Esophagus squamous epithelium (tissue), 5 donors: ENCODE results near the gene TNS1. TPM values are rescaled to one million over a fixed set of nuclear protein-coding genes. Genes with fewer than 3 reads are reported as not detected.

Source experiments
- DNase-seq: peaks from one replicate; lab custom pipeline; 2025; lab: John Stamatoyannopoulos, UW
- H3K27ac ChIP-seq, 4 donors: fragments of 200-600 bp; sonication (generic); one replicate each; pipeline ENCODE4 v1.5.1; 2016 to 2019; ENCODE audit warnings: mild to moderate bottlenecking in 1 of 4
- H3K27me3 ChIP-seq, 4 donors: fragments of 200-600 bp; sonication (generic); 1 replicate in 3 of 4; 2 replicates in 1 of 4; pipeline versions ENCODE4 v1.5.1 to v1.6.0; 2017 to 2021; ENCODE audit warnings: antibody characterized with exemption in 1 of 4
- H3K36me3 ChIP-seq, 3 donors: fragments of 200-600 bp; sonication (generic); one replicate each; pipeline ENCODE4 v1.5.1; 2016 to 2019
- H3K4me1 ChIP-seq, 3 donors: fragments of 200-600 bp; sonication (generic); one replicate each; pipeline ENCODE4 v1.5.1; 2017 to 2019
- H3K4me3 ChIP-seq, 4 donors: fragments of 200-600 bp; sonication (generic); 1 replicate in 3 of 4; 2 replicates in 1 of 4; pipeline ENCODE4 v1.5.1; 2016 to 2019; ENCODE audit warnings: mild to moderate bottlenecking in 2 of 4, moderate library complexity in 1 of 4
- H3K9me3 ChIP-seq, 3 donors: fragments of 200-600 bp; sonication (generic); one replicate each; pipeline ENCODE4 v1.5.1; 2016 to 2019
- POLR2A ChIP-seq, 4 donors: fragments of 450-650 bp; IDR thresholded peaks; one replicate each; pipeline ENCODE4 v1.6.1; 2017; ENCODE audit warnings: antibody characterized with exemption in 4 of 4, mild to moderate bottlenecking in 4 of 4, moderate library complexity in 3 of 4
- WGBS, 2 donors: methylation state at CpG; one replicate each; pipeline ENCODE4 v1.1.5; 2018; 5-methylcytosine and 5-hydroxymethylcytosine counted together
- intact Hi-C: fragments of 100-400 bp; cut with DNase I; formaldehyde crosslinking; loops from one replicate; pipeline ENCODE4 v1.15.0; 2022
- total RNA-seq, 4 donors: library from RNA; depleted of rRNA; stranded (reverse); fragments of >200 nt; gene quantifications; one replicate each; pipeline ENCODE4 v1.1.0, GENCODE V29; 2016
- TF ChIP-seq, protein P1 (sequence below), 6 experiments: fragments of 450-650 bp in 4 of 6; fragments of 200-600 bp in 2 of 6; sonication (generic) in 2 of 6; IDR thresholded peaks; one replicate each; pipeline ENCODE4 v1.5.1; 2016 to 2019; ENCODE audit warnings: antibody characterized with exemption in 6 of 6, mild to moderate bottlenecking in 4 of 6, moderate library complexity in 4 of 6
- donor health status: DM: yes; HTN: yes; CAD: no.

TNS1 gene
- total RNA-seq, 4 donors from 2014 or later, result 34.7 to 201 (median 59.2) TPM

DNA sequence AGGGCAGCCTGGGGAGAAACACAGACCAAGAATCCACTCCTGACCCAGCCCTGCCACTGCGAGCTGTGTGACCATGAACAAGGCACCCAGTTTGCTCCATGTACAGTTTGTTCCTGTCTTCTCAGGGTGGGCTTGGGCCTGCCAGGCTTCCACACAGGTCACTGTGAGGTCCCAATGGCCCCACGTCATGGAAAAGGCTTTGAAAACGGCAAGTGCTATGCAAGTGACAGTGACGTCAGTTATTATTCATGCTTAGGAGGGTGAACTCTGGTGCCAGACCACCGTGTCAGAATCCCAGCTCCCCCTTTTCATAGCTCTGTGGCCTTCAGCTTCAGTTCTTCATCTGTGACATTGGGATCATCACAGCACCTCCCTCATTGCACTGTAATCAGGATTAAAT is 87.1 kb downstream of the TNS1 start:
- H3K27ac ChIP-seq, result peak overlapping the region; percentile 72 to 95 (median 92)
- DNase-seq, result no peak
- intact Hi-C loops, result no loop called here
- TF ChIP-seq POLR2A (IDR thresholded peaks at IDR 0.05), result no peak
- TF ChIP-seq, protein P1, sequence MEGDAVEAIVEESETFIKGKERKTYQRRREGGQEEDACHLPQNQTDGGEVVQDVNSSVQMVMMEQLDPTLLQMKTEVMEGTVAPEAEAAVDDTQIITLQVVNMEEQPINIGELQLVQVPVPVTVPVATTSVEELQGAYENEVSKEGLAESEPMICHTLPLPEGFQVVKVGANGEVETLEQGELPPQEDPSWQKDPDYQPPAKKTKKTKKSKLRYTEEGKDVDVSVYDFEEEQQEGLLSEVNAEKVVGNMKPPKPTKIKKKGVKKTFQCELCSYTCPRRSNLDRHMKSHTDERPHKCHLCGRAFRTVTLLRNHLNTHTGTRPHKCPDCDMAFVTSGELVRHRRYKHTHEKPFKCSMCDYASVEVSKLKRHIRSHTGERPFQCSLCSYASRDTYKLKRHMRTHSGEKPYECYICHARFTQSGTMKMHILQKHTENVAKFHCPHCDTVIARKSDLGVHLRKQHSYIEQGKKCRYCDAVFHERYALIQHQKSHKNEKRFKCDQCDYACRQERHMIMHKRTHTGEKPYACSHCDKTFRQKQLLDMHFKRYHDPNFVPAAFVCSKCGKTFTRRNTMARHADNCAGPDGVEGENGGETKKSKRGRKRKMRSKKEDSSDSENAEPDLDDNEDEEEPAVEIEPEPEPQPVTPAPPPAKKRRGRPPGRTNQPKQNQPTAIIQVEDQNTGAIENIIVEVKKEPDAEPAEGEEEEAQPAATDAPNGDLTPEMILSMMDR (IDR thresholded peaks at IDR 0.05), result no peak
- WGBS, 2 donors, result 52 to 68% methylated on average over 3 to 5 of the region's 5 CpGs
- H3K27me3 ChIP-seq, result no peaks in the 10 kb centered on the region
- peaks cover 36 to 100% (median 96%) of the 10 kb centered on the region in 3 donors for H3K4me1 ChIP-seq
- peaks cover 0 to 19% (median 6%) of the 10 kb centered on the region in 3 donors for H3K36me3 ChIP-seq
- no peak overlapping the region for H3K4me3 ChIP-seq
- no peaks in the 10 kb centered on the region for H3K9me3 ChIP-seq

DNA sequence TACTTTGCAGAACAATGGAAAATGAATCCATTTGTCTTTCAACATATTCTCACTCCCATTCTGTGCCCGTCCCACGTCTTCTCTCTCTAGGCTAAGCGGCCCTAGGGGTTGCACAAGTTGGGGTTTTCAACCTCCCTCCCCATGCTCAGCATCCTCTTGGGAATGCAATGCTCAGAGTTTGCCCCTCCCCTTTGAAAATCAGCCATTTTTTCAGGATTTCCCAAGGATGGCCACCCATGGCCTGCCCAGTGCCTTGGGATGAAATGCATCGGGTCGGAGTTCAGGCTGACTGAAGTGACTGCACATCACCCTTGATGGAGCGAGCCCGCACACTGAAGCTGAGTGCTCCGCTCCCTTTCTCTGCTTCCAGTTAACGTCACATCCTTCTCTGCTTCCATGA is 87.9 kb downstream of the TNS1 start:
- Histone ChIP-seq H3K27ac (peak overlapping the region; percentile 72 to 95 (median 92)), H3K4me1 (peaks cover 41 to 100% (median 97%) of the 10 kb centered on the region in 3 donors), H3K36me3 (peaks cover 0 to 19% (median 6%) of the 10 kb centered on the region in 3 donors), H3K9me3 (no peaks in the 10 kb centered on the region), H3K27me3 (no peaks in the 10 kb centered on the region), H3K4me3 (no peak overlapping the region)
- WGBS, 2 donors, result 81 to 90% methylated on average over 8 of the region's 9 CpGs
- DNase-seq, result no peak
- intact Hi-C loops, result no loop called here
- TF ChIP-seq, protein P1 (IDR thresholded peaks at IDR 0.05), result no peak
- TF ChIP-seq POLR2A (IDR thresholded peaks at IDR 0.05), result no peak

DNA sequence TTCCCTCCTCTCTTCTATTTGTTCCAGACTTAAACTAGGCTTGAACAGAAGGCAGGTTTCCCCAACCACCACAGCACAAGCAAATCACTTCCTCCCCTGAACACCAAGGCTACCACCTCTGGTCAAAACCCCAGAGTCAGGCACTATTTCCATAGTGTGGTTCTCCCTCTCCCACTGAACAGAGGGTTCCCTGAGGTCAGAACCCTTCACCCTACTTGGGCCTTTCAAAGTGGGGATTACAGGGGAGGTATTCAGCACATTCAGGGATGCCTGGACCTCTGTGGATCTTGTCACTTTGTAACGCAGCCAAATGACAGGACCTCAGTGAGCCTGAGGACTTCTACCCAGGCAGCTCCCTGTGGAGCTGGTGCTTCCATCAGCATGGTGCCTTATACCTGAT is 88.7 kb downstream of the TNS1 start:
- Histone ChIP-seq H3K4me3 (no peak overlapping the region), H3K36me3 (peaks cover 0 to 14% (median 6%) of the 10 kb centered on the region in 3 donors), H3K4me1 (peaks cover 42 to 100% (median 97%) of the 10 kb centered on the region in 3 donors), H3K9me3 (no peaks in the 10 kb centered on the region), H3K27me3 (no peaks in the 10 kb centered on the region), H3K27ac (peak overlapping the region; percentile 72 to 95 (median 92))
- intact Hi-C loops, result no loop called here
- no peak for TF ChIP-seq POLR2A (IDR thresholded peaks at IDR 0.05)
- TF ChIP-seq, protein P1 (IDR thresholded peaks at IDR 0.05), result no peak
- no peak for DNase-seq
- WGBS, 2 donors, result 83% methylated on average over 1 of the region's 1 CpG; no CpG with 5 or more reads in 1 of the 2 donors

DNA sequence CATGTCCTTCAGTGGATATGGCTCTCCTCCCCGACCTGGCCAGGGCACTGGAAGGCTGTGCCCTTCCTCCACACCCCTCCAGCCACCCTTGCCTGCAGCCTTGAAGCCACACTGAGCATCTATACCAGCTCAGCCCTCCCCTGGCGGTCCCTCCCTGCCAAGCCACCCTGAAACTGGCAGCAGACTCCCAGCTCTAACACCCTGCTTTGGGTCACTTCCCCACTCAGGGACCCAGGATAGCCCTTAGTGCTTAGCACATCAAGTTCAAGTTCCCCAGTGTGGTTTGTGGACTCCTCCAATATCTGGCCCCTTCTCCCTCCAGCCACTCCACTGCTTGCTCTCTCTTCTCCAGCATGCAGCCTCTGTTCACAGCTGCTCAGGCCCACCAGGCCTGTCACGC is 89.4 kb downstream of the TNS1 start:
- Histone ChIP-seq H3K9me3 (no peaks in the 10 kb centered on the region), H3K4me3 (peak overlapping the region in 1 of 4 donors; percentile 29), H3K27ac (peak overlapping the region; percentile 72 to 95 (median 92)), H3K36me3 (peaks cover 0 to 10% (median 6%) of the 10 kb centered on the region in 3 donors), H3K4me1 (peaks cover 35 to 100% (median 97%) of the 10 kb centered on the region in 3 donors), H3K27me3 (no peaks in the 10 kb centered on the region)
- TF ChIP-seq, protein P1 (IDR thresholded peaks at IDR 0.05), result no peak
- no peak for TF ChIP-seq POLR2A (IDR thresholded peaks at IDR 0.05)
- no peak for DNase-seq
- 67 to 73% methylated on average over 3 of the region's 3 CpGs for WGBS, 2 donors
- intact Hi-C loops, result no loop called here

DNA sequence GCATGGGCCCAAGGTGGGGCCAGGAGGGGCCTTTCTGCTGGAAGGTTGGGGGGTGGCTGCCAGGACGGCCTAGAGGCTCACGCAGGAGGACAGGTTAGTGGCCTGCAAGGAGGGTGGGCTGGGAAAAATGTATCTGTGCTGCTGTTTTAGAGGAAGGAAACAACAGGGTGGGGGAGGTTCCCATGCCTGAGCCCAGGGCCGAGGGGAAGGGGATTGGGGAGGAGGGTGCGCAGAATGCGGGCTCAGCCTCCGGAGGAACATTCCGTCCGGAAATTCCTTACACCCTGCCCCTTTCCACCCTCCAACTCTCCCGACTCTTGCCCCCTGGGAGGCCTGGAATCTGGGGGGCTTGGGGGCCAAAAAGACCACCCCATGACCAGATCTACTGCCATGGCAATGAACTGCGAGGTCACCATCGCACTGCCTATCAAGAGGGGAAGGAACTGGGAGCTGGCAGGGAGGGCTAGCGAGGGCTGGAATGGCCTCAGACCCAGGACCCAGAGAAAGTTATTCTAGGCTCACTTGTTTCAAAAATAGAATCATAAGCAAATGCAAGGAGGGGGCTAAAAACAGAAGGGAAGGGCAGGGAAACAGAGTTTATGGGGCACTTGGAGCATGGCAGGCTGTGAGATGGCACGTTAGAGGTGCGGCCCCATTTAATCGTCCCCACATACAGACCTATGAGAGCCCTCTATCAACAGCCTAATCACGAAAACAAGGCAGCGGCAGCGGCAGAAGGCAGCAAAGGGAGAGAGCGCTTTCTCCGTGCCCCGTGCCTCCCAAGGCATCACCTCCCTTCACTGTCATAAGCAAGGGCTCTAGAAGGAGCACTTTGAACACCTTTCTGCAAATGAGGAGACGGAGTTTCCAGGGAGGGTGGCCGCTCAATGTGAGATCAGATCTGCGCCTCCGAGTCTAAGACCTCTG is 90.4 kb downstream of the TNS1 start:
- intact Hi-C loops, result no loop called here
- DNase-seq, result no peak
- WGBS, 2 donors, result 57 to 63% methylated on average over 24 to 25 of the region's 25 CpGs
- TF ChIP-seq, protein P1 (IDR thresholded peaks at IDR 0.05), result no peak
- peaks cover 0 to 10% (median 6%) of the 10 kb centered on the region in 3 donors for H3K36me3 ChIP-seq
- no peaks in the 10 kb centered on the region for H3K9me3 ChIP-seq
- peaks cover 34 to 100% (median 93%) of the 10 kb centered on the region in 3 donors for H3K4me1 ChIP-seq
- H3K4me3 ChIP-seq, result peak overlapping the region in 1 of 4 donors; percentile 29
- H3K27ac ChIP-seq, result peak overlapping the region; percentile 72 to 95 (median 92)
- no peaks in the 10 kb centered on the region for H3K27me3 ChIP-seq
